PC-3 (cell line): ENCODE measurements around the gene CTNNAL1.

Experiments used
- EZH2 ChIP-seq: fragments of 300-600 bp; sonication (generic); IDR thresholded peaks from one replicate; pipeline ENCODE4 v1.6.1; 2017; ENCODE audit warnings: antibody characterized with exemption, mild to moderate bottlenecking, low read length; ENCODE audit not compliant: unreplicated experiment
- EZH2phosphoT487 ChIP-seq: fragments of 300-600 bp; sonication (generic); IDR thresholded peaks from 2 replicates; pipeline ENCODE4 v1.6.1; 2018; ENCODE audit warnings: mild to moderate bottlenecking, antibody characterized with exemption, low read length, borderline replicate concordance
- TF ChIP-seq, protein P1 (sequence below): fragments of 300-600 bp; sonication (generic); conservative IDR thresholded peaks from 2 replicates; pipeline ENCODE4 v1.5.1; 2017; ENCODE audit warnings: antibody characterized with exemption, low read depth, mild to moderate bottlenecking, low read length

DNA sequence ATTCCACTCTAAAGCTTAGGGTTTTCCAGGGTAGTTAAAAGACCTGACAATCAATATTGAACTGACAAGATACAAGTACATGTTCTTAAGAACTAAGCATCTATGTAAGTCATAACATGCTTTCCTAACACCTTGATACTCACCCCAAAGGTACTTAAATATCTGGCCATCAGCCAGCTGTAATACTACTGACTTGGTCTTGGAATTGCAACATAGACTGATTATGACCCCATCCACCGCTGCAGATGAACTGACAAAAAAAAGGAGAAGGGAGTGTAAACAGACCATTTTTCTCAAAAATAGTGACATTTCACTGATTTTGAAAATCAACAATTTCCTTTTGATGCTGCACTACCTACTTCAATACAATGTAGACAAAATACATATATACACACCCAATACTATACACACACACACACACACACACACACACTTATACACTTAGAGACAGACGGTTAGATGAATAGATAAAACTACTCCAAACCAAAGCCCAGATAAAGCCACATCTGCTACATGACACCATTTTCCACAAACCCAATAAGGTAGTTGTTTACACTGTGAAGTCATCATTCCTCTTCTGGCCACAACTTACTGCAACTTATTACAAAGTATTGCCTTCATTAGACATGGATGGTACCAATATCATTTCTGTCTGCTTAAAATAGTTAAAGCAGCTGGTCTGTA is 109.7 kb downstream of the CTNNAL1 start:
- TF ChIP-seq, protein P1, sequence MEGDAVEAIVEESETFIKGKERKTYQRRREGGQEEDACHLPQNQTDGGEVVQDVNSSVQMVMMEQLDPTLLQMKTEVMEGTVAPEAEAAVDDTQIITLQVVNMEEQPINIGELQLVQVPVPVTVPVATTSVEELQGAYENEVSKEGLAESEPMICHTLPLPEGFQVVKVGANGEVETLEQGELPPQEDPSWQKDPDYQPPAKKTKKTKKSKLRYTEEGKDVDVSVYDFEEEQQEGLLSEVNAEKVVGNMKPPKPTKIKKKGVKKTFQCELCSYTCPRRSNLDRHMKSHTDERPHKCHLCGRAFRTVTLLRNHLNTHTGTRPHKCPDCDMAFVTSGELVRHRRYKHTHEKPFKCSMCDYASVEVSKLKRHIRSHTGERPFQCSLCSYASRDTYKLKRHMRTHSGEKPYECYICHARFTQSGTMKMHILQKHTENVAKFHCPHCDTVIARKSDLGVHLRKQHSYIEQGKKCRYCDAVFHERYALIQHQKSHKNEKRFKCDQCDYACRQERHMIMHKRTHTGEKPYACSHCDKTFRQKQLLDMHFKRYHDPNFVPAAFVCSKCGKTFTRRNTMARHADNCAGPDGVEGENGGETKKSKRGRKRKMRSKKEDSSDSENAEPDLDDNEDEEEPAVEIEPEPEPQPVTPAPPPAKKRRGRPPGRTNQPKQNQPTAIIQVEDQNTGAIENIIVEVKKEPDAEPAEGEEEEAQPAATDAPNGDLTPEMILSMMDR, result no peak
- TF ChIP-seq EZH2, result no peak
- no peak for TF ChIP-seq EZH2phosphoT487
